Mesenchymal stem cell (in vitro differentiated cells and primary cell): ENCODE measurements around the gene OR5AR1.

Experiments used
- DNase-seq: peaks from one replicate; pipeline ENCODE4 v3.0.0-alpha.2; 2013
- H2AFZ ChIP-seq: one replicate; pipeline ENCODE4 v1.6.1; 2013; ENCODE audit warnings: low read depth, mild to moderate bottlenecking, control low read depth, inconsistent platforms, low read length, moderate library complexity
- H2AK5ac ChIP-seq: 2 replicates; pipeline ENCODE4 v1.6.1; 2013; ENCODE audit warnings: low read length, moderate library complexity, mild to moderate bottlenecking, inconsistent platforms; ENCODE audit not compliant: severe bottlenecking
- H2BK120ac ChIP-seq: one replicate; pipeline ENCODE4 v1.6.1; 2013; ENCODE audit warnings: low read depth, mild to moderate bottlenecking, inconsistent platforms, low read length, moderate library complexity
- H2BK12ac ChIP-seq, 2 experiments: one replicate each; pipeline ENCODE4 v1.6.1; 2013; ENCODE audit warnings: inconsistent platforms in 2 of 2, low read length in 2 of 2, mild to moderate bottlenecking in 2 of 2, moderate library complexity in 2 of 2, control low read depth in 1 of 2
- H2BK15ac ChIP-seq: one replicate; pipeline ENCODE4 v1.6.1; 2013; ENCODE audit warnings: mild to moderate bottlenecking, low read depth, inconsistent platforms; ENCODE audit not compliant: poor library complexity, severe bottlenecking
- H2BK5ac ChIP-seq: 2 replicates; pipeline ENCODE4 v1.6.1; 2013; ENCODE audit warnings: low read depth, mild to moderate bottlenecking, low read length, control low read depth, inconsistent platforms; ENCODE audit not compliant: poor library complexity, severe bottlenecking
- H3K14ac ChIP-seq, 2 experiments: one replicate each; pipeline ENCODE4 v1.6.1; 2013; ENCODE audit warnings: inconsistent platforms in 2 of 2, low read length in 2 of 2, control low read depth in 1 of 2, mild to moderate bottlenecking in 1 of 2, moderate library complexity in 1 of 2
- H3K18ac ChIP-seq, 2 experiments: one replicate each; pipeline ENCODE4 v1.6.1; 2013; ENCODE audit warnings: inconsistent platforms in 2 of 2, low read length in 2 of 2, control low read depth in 1 of 2, low read depth in 1 of 2, mild to moderate bottlenecking in 1 of 2
- H3K23ac ChIP-seq, 2 experiments: one replicate each; pipeline ENCODE4 v1.6.1; 2013; ENCODE audit warnings: inconsistent platforms in 2 of 2, low read length in 2 of 2, mild to moderate bottlenecking in 2 of 2, moderate library complexity in 2 of 2, control low read depth in 1 of 2
- H3K27ac ChIP-seq: 2 replicates; pipeline ENCODE4 v1.5.1; 2013; ENCODE audit warnings: mild to moderate bottlenecking, moderate library complexity, low read length, control low read depth, inconsistent platforms; ENCODE audit not compliant: poor library complexity, severe bottlenecking
- H3K27me3 ChIP-seq, 2 experiments: 2 replicates each; pipeline versions ENCODE4 v1.6.1 to v1.7.0; 2013; ENCODE audit warnings: low read length in 2 of 2, mild to moderate bottlenecking in 2 of 2, moderate library complexity in 2 of 2, control low read depth in 1 of 2, inconsistent platforms in 1 of 2; ENCODE audit not compliant: control insufficient read depth in 1 of 2, insufficient read depth in 1 of 2
- H3K36me3 ChIP-seq, 2 experiments: 2 replicates each; pipeline versions ENCODE4 v1.6.1 to v1.7.0; 2013; ENCODE audit warnings: low read length in 2 of 2, control low read depth in 1 of 2, inconsistent platforms in 1 of 2, low read depth in 1 of 2, mild to moderate bottlenecking in 1 of 2; ENCODE audit not compliant: insufficient read depth in 2 of 2, control insufficient read depth in 1 of 2
- H3K4ac ChIP-seq, 2 experiments: one replicate each; pipeline ENCODE4 v1.6.1; 2013; ENCODE audit warnings: inconsistent platforms in 2 of 2, low read length in 2 of 2, mild to moderate bottlenecking in 2 of 2, moderate library complexity in 2 of 2, control low read depth in 1 of 2, low read depth in 1 of 2
- H3K4me1 ChIP-seq: 2 replicates; pipeline ENCODE4 v1.6.1; 2013; ENCODE audit warnings: low read depth, low read length, control low read depth; ENCODE audit not compliant: control insufficient read depth, insufficient read depth
- H3K4me2 ChIP-seq: 2 replicates; pipeline ENCODE4 v1.6.1; 2013; ENCODE audit warnings: low read length, mild to moderate bottlenecking, inconsistent platforms; ENCODE audit not compliant: poor library complexity, severe bottlenecking
- H3K4me3 ChIP-seq, 2 experiments: 2 replicates each; pipeline versions ENCODE4 v1.5.1 to v1.7.0; 2013; ENCODE audit warnings: low read length in 2 of 2, mild to moderate bottlenecking in 2 of 2, control low read depth in 1 of 2, low read depth in 1 of 2; ENCODE audit not compliant: insufficient read depth in 1 of 2
- H3K79me1 ChIP-seq: replicated peaks from 2 replicates; pipeline ENCODE4 v1.6.1; 2013; ENCODE audit warnings: mild to moderate bottlenecking, control low read depth, low read length, inconsistent platforms; ENCODE audit not compliant: poor library complexity, severe bottlenecking
- H3K9ac ChIP-seq: 2 replicates; pipeline ENCODE4 v1.7.0; 2013; ENCODE audit warnings: mild to moderate bottlenecking, low read length, moderate library complexity
- H3K9me3 ChIP-seq: 2 replicates; pipeline ENCODE4 v1.7.0; 2013; ENCODE audit warnings: mild to moderate bottlenecking, low read length; ENCODE audit not compliant: control insufficient read depth
- H4K8ac ChIP-seq: one replicate; pipeline ENCODE4 v1.6.1; 2013; ENCODE audit warnings: inconsistent platforms, mild to moderate bottlenecking, low read length, moderate library complexity
- H4K91ac ChIP-seq: one replicate; pipeline ENCODE4 v1.6.1; 2013; ENCODE audit warnings: mild to moderate bottlenecking, low read length, inconsistent platforms
- WGBS: methylation state at CpG from one replicate; pipeline ENCODE4 v1.1.7; 2013; ENCODE audit warnings: mixed read lengths; 5-methylcytosine and 5-hydroxymethylcytosine counted together

OR5AR1 gene

DNA sequence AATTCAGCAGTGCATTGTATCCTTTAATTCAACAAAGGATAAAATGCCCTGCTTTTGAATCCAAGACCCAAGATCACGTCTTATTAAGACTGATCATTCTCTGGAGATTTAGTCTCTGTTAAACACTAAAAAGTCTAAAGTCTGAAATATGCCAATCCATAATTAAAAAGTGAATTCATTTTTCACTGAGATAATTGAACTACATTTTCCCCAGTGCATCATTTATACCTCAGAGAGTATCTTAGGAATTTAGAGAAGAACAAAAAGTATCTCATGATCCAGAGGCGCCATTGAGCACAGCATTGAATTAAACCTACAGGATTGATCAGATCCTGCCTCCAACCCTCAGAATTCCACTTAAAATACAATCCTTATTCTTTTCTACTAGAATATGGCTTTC lies 26.6 kb upstream of the OR5AR1 start:
- DNase-seq: no peak

DNA sequence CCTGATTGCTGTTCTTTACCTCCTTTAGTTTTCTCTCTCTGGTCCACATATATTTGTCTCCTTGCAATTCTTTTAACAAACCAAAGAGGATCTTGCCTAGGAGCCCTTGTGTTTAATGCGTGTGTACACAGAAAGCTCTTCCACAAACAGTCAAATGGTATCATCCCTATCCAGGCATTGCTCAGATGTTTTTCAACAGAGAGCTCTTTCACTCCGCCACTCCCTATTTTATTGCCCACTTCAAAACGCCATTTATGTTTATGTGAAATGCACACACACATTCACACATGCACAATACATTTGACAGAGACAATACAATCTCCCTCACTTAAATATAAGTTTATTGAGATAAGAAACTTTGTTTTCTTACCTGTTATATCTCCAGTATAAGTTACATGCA lies 26.0 kb upstream of the OR5AR1 start:
- Histone ChIP-seq H2BK15ac (no peak overlapping the region), H3K4ac (no peak overlapping the region), H3K4me3 (no peak overlapping the region), H3K4me1 (no peaks in the 10 kb centered on the region), H2AFZ (no peak overlapping the region), H3K4me2 (no peak overlapping the region), H2BK120ac (no peak overlapping the region), H3K9me3 (no peaks in the 10 kb centered on the region), H4K8ac (no peak overlapping the region), H4K91ac (no peak overlapping the region), H3K9ac (no peak overlapping the region), H2BK5ac (no peak overlapping the region), H3K18ac (no peak overlapping the region), H3K27me3 (no peaks in the 10 kb centered on the region), H3K36me3 (no peaks in the 10 kb centered on the region), H2BK12ac (no peak overlapping the region), H3K27ac (no peak overlapping the region), H2AK5ac (no peak overlapping the region), H3K14ac (no peak overlapping the region), H3K23ac (no peak overlapping the region), H3K79me1 (no peaks in the 10 kb centered on the region)
- 75% methylated on average over 2 of the region's 3 CpGs for WGBS
- DNase-seq: no peak

More for the DNA sequence above, 26.6 kb upstream of the OR5AR1 start:
- H3K4me3 ChIP-seq: no peak overlapping the region
- no peak overlapping the region for H3K14ac ChIP-seq
- H3K4me1 ChIP-seq: no peaks in the 10 kb centered on the region
- no peak overlapping the region for H4K8ac ChIP-seq
- no peak overlapping the region for H2BK12ac ChIP-seq
- H3K4me2 ChIP-seq: no peak overlapping the region
- H3K36me3 ChIP-seq: no peaks in the 10 kb centered on the region
- WGBS: 57% methylated on average over 1 of the region's 2 CpGs
- no peak overlapping the region for H2BK120ac ChIP-seq
- no peak overlapping the region for H2AK5ac ChIP-seq
- H2BK5ac ChIP-seq: no peak overlapping the region
- H3K4ac ChIP-seq: no peak overlapping the region
- no peak overlapping the region for H3K27ac ChIP-seq
- no peak overlapping the region for H3K23ac ChIP-seq
- H3K18ac ChIP-seq: no peak overlapping the region
- no peak overlapping the region for H2AFZ ChIP-seq
- no peaks in the 10 kb centered on the region for H3K79me1 ChIP-seq
- no peak overlapping the region for H2BK15ac ChIP-seq
- no peaks in the 10 kb centered on the region for H3K9me3 ChIP-seq
- H3K27me3 ChIP-seq: no peaks in the 10 kb centered on the region
- H4K91ac ChIP-seq: no peak overlapping the region
- no peak overlapping the region for H3K9ac ChIP-seq

GRCh38 chr11:56642339-56642738 lies 21.1 kb upstream of the OR5AR1 start, which contains the start of gene OR5AP2:
Gene OR5AP2 (minus strand): TSS chr11:56642439. CDS start chr11:56642439, 0 bp downstream.
- Histone ChIP-seq H3K27ac (no peak within 1 kb of the TSS), H3K9ac (no peak within 1 kb of the TSS), H2AFZ (no peak within 1 kb of the TSS), H3K14ac (no peak within 1 kb of the TSS), H3K27me3 (no peaks in the 10 kb centered on the region), H3K4ac (no peak within 1 kb of the TSS), H3K4me2 (no peak within 1 kb of the TSS), H3K9me3 (no peaks in the 10 kb centered on the region), H3K36me3 (no peaks in the 10 kb centered on the region), H4K8ac (no peak within 1 kb of the TSS), H3K4me3 (no peak within 1 kb of the TSS), H4K91ac (no peak within 1 kb of the TSS), H3K79me1 (no peaks in the 10 kb centered on the region), H2BK5ac (no peak within 1 kb of the TSS), H2AK5ac (no peak within 1 kb of the TSS), H2BK12ac (no peak within 1 kb of the TSS), H3K18ac (no peak within 1 kb of the TSS), H3K4me1 (no peaks in the 10 kb centered on the region), H3K23ac (no peak within 1 kb of the TSS), H2BK15ac (no peak within 1 kb of the TSS), H2BK120ac (no peak within 1 kb of the TSS)
- 60% methylated on average over 2 of the region's 2 CpGs for WGBS
- no peak for DNase-seq

DNA sequence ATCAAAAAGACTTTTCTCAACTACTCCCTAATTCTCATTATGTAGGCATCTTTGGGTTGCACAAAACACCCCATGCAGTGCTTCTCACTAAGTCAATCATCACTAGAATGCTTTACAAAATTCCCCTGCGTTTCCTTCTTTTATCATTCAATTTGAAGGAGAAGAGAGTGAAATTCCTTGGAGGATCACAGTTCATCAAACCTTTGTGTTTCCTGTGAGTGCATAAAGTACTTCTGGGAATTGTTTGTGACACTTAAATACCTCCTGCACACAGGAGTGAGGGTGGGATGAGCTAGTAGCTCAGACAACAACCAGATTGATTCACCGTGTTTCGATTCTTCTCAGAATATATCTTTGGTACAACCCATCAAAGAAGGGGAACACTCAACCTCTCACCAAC lies 3.7 kb upstream of the OR5AR1 start:
- no peak overlapping the region for H3K23ac ChIP-seq
- no peak overlapping the region for H3K4me3 ChIP-seq
- H2AK5ac ChIP-seq: no peak overlapping the region
- no peak overlapping the region for H3K14ac ChIP-seq
- no peak overlapping the region for H3K9ac ChIP-seq
- no peak overlapping the region for H2BK120ac ChIP-seq
- no peak overlapping the region for H3K18ac ChIP-seq
- no peaks in the 10 kb centered on the region for H3K36me3 ChIP-seq
- no peak overlapping the region for H2BK15ac ChIP-seq
- H3K4me1 ChIP-seq: no peaks in the 10 kb centered on the region
- H4K91ac ChIP-seq: no peak overlapping the region
- no peak overlapping the region for H3K4me2 ChIP-seq
- no peak overlapping the region for H3K4ac ChIP-seq
- no peak overlapping the region for H3K27ac ChIP-seq
- no CpG with 5 or more reads among the region's 3 CpGs for WGBS
- no peaks in the 10 kb centered on the region for H3K9me3 ChIP-seq
- no peak for DNase-seq
- no peaks in the 10 kb centered on the region for H3K79me1 ChIP-seq
- no peak overlapping the region for H4K8ac ChIP-seq
- H3K27me3 ChIP-seq: no peaks in the 10 kb centered on the region
- H2BK12ac ChIP-seq: no peak overlapping the region
- H2AFZ ChIP-seq: no peak overlapping the region
- no peak overlapping the region for H2BK5ac ChIP-seq
